Breast epithelium (tissue), 4 donors: ENCODE data around the gene ENAH. TPM values are rescaled to one million over a fixed set of nuclear protein-coding genes. Genes with fewer than 3 reads are reported as not detected.

Experiments
- DNase-seq, 2 donors: peaks; one replicate each; pipeline ENCODE4 v3.0.0-alpha.2; 2019; ENCODE audit warnings: low spot score in 2 of 2
- H3K27ac ChIP-seq, 2 donors: fragments of 200-600 bp; sonication (generic) in 1 of 2; one replicate each; pipeline ENCODE4 v1.5.1; 2016 to 2019; ENCODE audit warnings: mild to moderate bottlenecking in 1 of 2
- H3K27me3 ChIP-seq, 2 donors: fragments of 200-600 bp; sonication (generic) in 1 of 2; one replicate each; pipeline versions ENCODE4 v1.5.1 to v1.6.0; 2017 to 2019; ENCODE audit warnings: control low read depth in 1 of 2, mild to moderate bottlenecking in 1 of 2
- H3K36me3 ChIP-seq: fragments of 200-600 bp; one replicate; pipeline ENCODE4 v1.5.1; 2019
- H3K4me1 ChIP-seq, 2 donors: fragments of 200-600 bp; sonication (generic); one replicate each; pipeline ENCODE4 v1.5.1; 2016 to 2019; ENCODE audit warnings: control low read depth in 1 of 2
- H3K4me3 ChIP-seq, 3 donors: fragments of 200-600 bp; sonication (generic); 1 replicate in 2 of 3; 2 replicates in 1 of 3; pipeline ENCODE4 v1.5.1; 2016 to 2019; ENCODE audit warnings: mild to moderate bottlenecking in 3 of 3, moderate library complexity in 2 of 3
- H3K9me3 ChIP-seq, 2 donors: fragments of 200-600 bp; sonication (generic) in 1 of 2; one replicate each; pipeline ENCODE4 v1.5.1; 2016 to 2019; ENCODE audit warnings: control low read depth in 1 of 2
- CTCF ChIP-seq, 3 donors: fragments of 450-650 bp; IDR thresholded peaks; one replicate each; pipeline ENCODE4 v1.5.1; 2016 to 2017; ENCODE audit warnings: antibody characterized with exemption in 3 of 3, mild to moderate bottlenecking in 3 of 3, moderate library complexity in 3 of 3
- POLR2A ChIP-seq: fragments of 450-650 bp; IDR thresholded peaks from one replicate; pipeline ENCODE4 v1.6.1; 2016; ENCODE audit warnings: antibody characterized with exemption, mild to moderate bottlenecking, moderate library complexity
- POLR2AphosphoS5 ChIP-seq, 3 donors: sonication (generic); formaldehyde crosslinking; IDR thresholded peaks; one replicate each; pipeline ENCODE4 v1.6.1; 2017; ENCODE audit warnings: antibody characterized with exemption in 3 of 3
- intact Hi-C: fragments of 100-400 bp; cut with DNase I; formaldehyde crosslinking; loops from one replicate; pipeline ENCODE4 v1.15.1; 2023; ENCODE audit warnings: low total_unique reads
- total RNA-seq, 3 donors: library from RNA; depleted of rRNA; stranded (reverse); fragments of >200 nt; gene quantifications; one replicate each; pipeline ENCODE4 v1.1.0, GENCODE V29; 2016

The ENAH gene
- total RNA-seq, 3 donors from 2014 or later, result 36.2 to 62.9 (median 48.2) TPM

GRCh38 chr1:225670806-225671733, 18.1 kb upstream of the ENAH start:
- Histone ChIP-seq H3K36me3 (no peaks in the 10 kb centered on the region), H3K9me3 (no peaks in the 10 kb centered on the region), H3K4me3 (no peak overlapping the region), H3K27me3 (no peaks in the 10 kb centered on the region), H3K27ac (no peak overlapping the region), H3K4me1 (no peaks in the 10 kb centered on the region)
- DNase-seq, result no peak
- intact Hi-C loops, result no loop called here
- TF ChIP-seq CTCF (IDR thresholded peaks at IDR 0.05) (no peak), POLR2A (no peak), POLR2AphosphoS5 (IDR thresholded peaks at IDR 0.05) (no peak)

GRCh38 chr1:225670356-225670755, 17.4 kb upstream of the ENAH start:
- TF ChIP-seq CTCF (IDR thresholded peaks at IDR 0.05) (no peak), POLR2A (no peak), POLR2AphosphoS5 (IDR thresholded peaks at IDR 0.05) (no peak)
- no peaks in the 10 kb centered on the region for H3K27me3 ChIP-seq
- H3K9me3 ChIP-seq, result no peaks in the 10 kb centered on the region
- H3K4me3 ChIP-seq, result no peak overlapping the region
- H3K4me1 ChIP-seq, result no peaks in the 10 kb centered on the region
- intact Hi-C loops, result no loop called here
- no peaks in the 10 kb centered on the region for H3K36me3 ChIP-seq
- DNase-seq, result no peak
- no peak overlapping the region for H3K27ac ChIP-seq

GRCh38 chr1:225668222-225668621, 15.3 kb upstream of the ENAH start:
- no peak for DNase-seq
- no peak overlapping the region for H3K4me3 ChIP-seq
- no peaks in the 10 kb centered on the region for H3K27me3 ChIP-seq
- intact Hi-C loops, result no loop called here
- no peaks in the 10 kb centered on the region for H3K36me3 ChIP-seq
- H3K27ac ChIP-seq, result no peak overlapping the region
- no peaks in the 10 kb centered on the region for H3K9me3 ChIP-seq
- TF ChIP-seq POLR2A (no peak), POLR2AphosphoS5 (IDR thresholded peaks at IDR 0.05) (no peak), CTCF (IDR thresholded peaks at IDR 0.05) (no peak)
- H3K4me1 ChIP-seq, result no peaks in the 10 kb centered on the region

GRCh38 chr1:225667362-225667761, 14.4 kb upstream of the ENAH start:
- Histone ChIP-seq H3K27ac (no peak overlapping the region), H3K4me1 (no peaks in the 10 kb centered on the region), H3K27me3 (no peaks in the 10 kb centered on the region), H3K4me3 (no peak overlapping the region), H3K36me3 (no peaks in the 10 kb centered on the region), H3K9me3 (no peaks in the 10 kb centered on the region)
- intact Hi-C loops, result no loop called here
- no peak for TF ChIP-seq POLR2AphosphoS5 (IDR thresholded peaks at IDR 0.05)
- TF ChIP-seq POLR2A, result no peak
- TF ChIP-seq CTCF (IDR thresholded peaks at IDR 0.05), result no peak
- no peak for DNase-seq

- H3K36me3 ChIP-seq, result no peaks in the 10 kb centered on the region
- no peak overlapping the region for H3K27ac ChIP-seq
- TF ChIP-seq CTCF (IDR thresholded peaks at IDR 0.05), result no peak
- no peak for TF ChIP-seq POLR2A
- TF ChIP-seq POLR2AphosphoS5 (IDR thresholded peaks at IDR 0.05), result no peak
Measured at GRCh38 chr1:225666495-225666894, 13.6 kb upstream of the ENAH start.

More at GRCh38 chr1:225666495-225666894, 13.6 kb upstream of the ENAH start:
- no peak overlapping the region for H3K4me3 ChIP-seq
- DNase-seq, result no peak
- H3K4me1 ChIP-seq, result no peaks in the 10 kb centered on the region
- H3K27me3 ChIP-seq, result no peaks in the 10 kb centered on the region
- H3K9me3 ChIP-seq, result no peaks in the 10 kb centered on the region
- intact Hi-C loops, result no loop called here
